ENCODE results near the gene RECQL.
A peak's percentile ranks its signal among the peaks of the same experiment; 100 is the strongest.

The RECQL gene

GRCh38 chr12:21501258-21502163, at the start of gene RECQL, which contains the start of gene GOLT1B:
TSS of gene RECQL (minus strand) at chr12:21501635. CDS start at chr12:21499570, 2,065 bp downstream.
TSS of gene GOLT1B (plus strand) at chr12:21501789. CDS start at chr12:21501924, 135 bp downstream.
- DNase-seq, result peak; percentile 94 to 97

- DNase-seq, result no peak
Observed at GRCh38 chr12:21547437-21547836, 46.0 kb upstream of the RECQL start.

GRCh38 chr12:21546716-21547115, 45.3 kb upstream of the RECQL start:
- no peak for DNase-seq

GRCh38 chr12:21545557-21545956, 44.1 kb upstream of the RECQL start:
- no peak for DNase-seq

GRCh38 chr12:21543151-21543550, 41.7 kb upstream of the RECQL start:
- no peak for DNase-seq

GRCh38 chr12:21542403-21542802, 41.0 kb upstream of the RECQL start:
- DNase-seq, result no peak

GRCh38 chr12:21541773-21542172, 40.3 kb upstream of the RECQL start:
- no peak for DNase-seq

GRCh38 chr12:21539797-21540196, 38.4 kb upstream of the RECQL start:
- no peak for DNase-seq

- DNase-seq, result no peak
Observed at GRCh38 chr12:21538061-21538653, 36.7 kb upstream of the RECQL start.

- no peak for DNase-seq
Observed at GRCh38 chr12:21529456-21529855, 28.0 kb upstream of the RECQL start.

- DNase-seq, result no peak
Observed at GRCh38 chr12:21528953-21529352, 27.5 kb upstream of the RECQL start.

GRCh38 chr12:21527451-21528180, 26.2 kb upstream of the RECQL start:
- peak; percentile 47 to 55 for DNase-seq

GRCh38 chr12:21526721-21527345, 25.4 kb upstream of the RECQL start:
- DNase-seq, result no peak

GRCh38 chr12:21526053-21526452, 24.6 kb upstream of the RECQL start, which contains the start of gene SPX:
TSS of gene SPX (plus strand) at chr12:21526296. CDS start at chr12:21526473, 177 bp downstream.
- DNase-seq, result no peak

GRCh38 chr12:21523148-21523547, 21.7 kb upstream of the RECQL start:
- no peak for DNase-seq

- DNase-seq, result no peak
Observed at GRCh38 chr12:21521541-21521940, 20.1 kb upstream of the RECQL start.

GRCh38 chr12:21518451-21518850, 17.0 kb upstream of the RECQL start:
- DNase-seq, result no peak

- no peak for DNase-seq
Observed at GRCh38 chr12:21516281-21516680, 14.8 kb upstream of the RECQL start.

GRCh38 chr12:21509768-21510167, 8.3 kb upstream of the RECQL start:
- peak in 1 of 2 donors; percentile 54 for DNase-seq

GRCh38 chr12:21507849-21508248, 6.4 kb upstream of the RECQL start:
- no peak for DNase-seq

GRCh38 chr12:21505888-21506287, 4.5 kb upstream of the RECQL start:
- no peak for DNase-seq

GRCh38 chr12:21502872-21503271, 1.4 kb upstream of the RECQL start:
- DNase-seq, result no peak

- peak in 1 of 2 donors; percentile 45 for DNase-seq
Observed at GRCh38 chr12:21502164-21502496, 695 bp upstream of the RECQL start.

Measured in CD4-positive, alpha-beta T cell treated with Interleukin-4 for 1 hour (primary cell).